C4-2B (cell line): Measurements from ENCODE around the gene MPI.

Source experiments
- CTCF ChIP-seq: fragments of 450-650 bp; conservative IDR thresholded peaks from 2 replicates; pipeline ENCODE4 v1.5.1; 2017; ENCODE audit warnings: mild to moderate bottlenecking
- ZFX ChIP-seq: fragments of 450-650 bp; IDR thresholded peaks from 2 replicates; pipeline ENCODE4 v1.6.1; 2017

DNA sequence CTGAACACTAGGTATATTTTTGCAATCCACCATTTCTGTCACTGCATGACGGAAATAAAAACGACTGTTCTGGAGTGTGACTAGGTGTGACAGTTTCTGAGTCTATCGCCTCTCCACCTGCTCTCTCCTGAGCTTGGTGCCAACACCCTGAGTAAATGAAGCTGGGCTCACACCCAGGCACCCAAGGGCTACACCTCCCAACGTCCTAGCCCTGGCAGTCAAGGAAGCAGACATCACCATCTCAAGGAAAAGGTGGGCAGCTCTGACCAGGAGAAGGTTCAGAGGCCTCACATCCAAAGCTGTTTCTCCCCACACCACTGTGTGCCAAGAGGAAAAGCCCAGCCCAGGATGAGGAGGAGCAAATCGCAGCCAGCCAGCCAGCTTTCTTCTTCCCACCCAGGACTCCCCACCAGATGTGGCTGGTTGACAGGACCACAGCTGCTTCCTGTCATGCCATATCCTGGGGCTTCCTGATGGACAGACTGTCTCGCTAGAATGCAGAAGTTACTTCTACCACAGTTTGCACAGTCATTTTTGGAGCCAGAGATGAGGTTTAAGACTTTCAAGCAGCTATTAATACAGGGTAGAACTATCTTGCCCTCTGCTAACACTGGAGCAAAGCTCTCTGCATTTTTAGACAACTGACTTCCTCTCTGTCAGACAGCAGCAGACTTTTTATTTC, 20.0 kb upstream of the MPI start:
- TF ChIP-seq CTCF (no peak), ZFX (no peak)
